HEK293 (cell line): ENCODE data around the gene EIF4A2.

Source experiments
- CTCF ChIA-PET: fragments of 350-600 bp; formaldehyde crosslinking; extraction: SDS; loops from one replicate; lab custom pipeline; 2021; ENCODE audit warnings: antibody characterized with exemption; lab: Yijun Ruan, JAX
- POLR2A ChIA-PET: fragments of 300-600 bp; formaldehyde crosslinking; extraction: SDS; loops from one replicate; lab custom pipeline; 2020; ENCODE audit warnings: antibody characterized with exemption, inconsistent platforms; lab: Yijun Ruan, JAX
- H3K27ac ChIP-seq: fragments of 200-500 bp; sonication (Bioruptor generic); 2 replicates; pipeline ENCODE4 v1.5.1; 2014; ENCODE audit warnings: low read depth, low read length, control low read depth, inconsistent platforms; ENCODE audit errors: extremely low read depth
- H3K36me3 ChIP-seq, 2 experiments: fragments of 200-500 bp in 1 of 2; sonication (Bioruptor generic) in 1 of 2; 1 replicate in 1 of 2; 2 replicates in 1 of 2; pipeline ENCODE4 v1.5.1; 2014 to 2017; ENCODE audit warnings: inconsistent platforms in 2 of 2, low read length in 2 of 2; ENCODE audit not compliant: control insufficient read depth in 2 of 2, insufficient read depth in 1 of 2
- H3K4me1 ChIP-seq: fragments of 200-500 bp; sonication (Bioruptor generic); 2 replicates; pipeline ENCODE4 v1.5.1; 2014; ENCODE audit warnings: mild to moderate bottlenecking, low read length, inconsistent platforms; ENCODE audit not compliant: control insufficient read depth, insufficient read depth
- H3K4me3 ChIP-seq: 2 replicates; pipeline ENCODE4 v1.5.1; 2011; ENCODE audit warnings: low read depth, mild to moderate bottlenecking, control low read depth, low read length, moderate library complexity
- H3K9me3 ChIP-seq: fragments of 200-500 bp; sonication (Bioruptor generic); 2 replicates; pipeline ENCODE4 v1.5.1; 2014; ENCODE audit warnings: low read depth, low read length, inconsistent platforms; ENCODE audit not compliant: control insufficient read depth, insufficient read depth
- KLF17 ChIP-seq: fragments of 450-650 bp; formaldehyde crosslinking; IDR thresholded peaks from 2 replicates; pipeline ENCODE4 v1.5.1; 2016; ENCODE audit warnings: missing biosample characterization, missing genetic modification characterization
- MZF1 ChIP-seq: fragments of 450-650 bp; formaldehyde crosslinking; IDR thresholded peaks from 2 replicates; pipeline ENCODE4 v1.5.1; 2017; ENCODE audit warnings: missing biosample characterization, missing genetic modification characterization, borderline replicate concordance
- OVOL3 ChIP-seq: fragments of 450-650 bp; formaldehyde crosslinking; IDR thresholded peaks from 2 replicates; pipeline ENCODE4 v1.5.1; 2016; ENCODE audit warnings: missing biosample characterization, missing genetic modification characterization
- PRDM1 ChIP-seq: fragments of 450-650 bp; formaldehyde crosslinking; IDR thresholded peaks from 2 replicates; pipeline ENCODE4; 2016; ENCODE audit warnings: missing biosample characterization, missing genetic modification characterization
- SCRT1 ChIP-seq: fragments of 450-650 bp; formaldehyde crosslinking; IDR thresholded peaks from 2 replicates; pipeline ENCODE4 v1.5.1; 2016; ENCODE audit warnings: missing biosample characterization, missing genetic modification characterization, borderline replicate concordance
- ZBTB20 ChIP-seq: fragments of 450-650 bp; formaldehyde crosslinking; IDR thresholded peaks from 2 replicates; pipeline ENCODE4 v1.5.1; 2016; ENCODE audit warnings: missing biosample characterization, missing genetic modification characterization
- ZFP37 ChIP-seq: fragments of 450-650 bp; formaldehyde crosslinking; IDR thresholded peaks from 2 replicates; pipeline ENCODE4 v1.5.1; 2016; ENCODE audit warnings: missing biosample characterization, missing genetic modification characterization
- ZNF2 ChIP-seq: fragments of 450-650 bp; formaldehyde crosslinking; IDR thresholded peaks from 2 replicates; pipeline ENCODE4 v1.5.1; 2016; ENCODE audit warnings: missing biosample characterization, missing genetic modification characterization
- ZNF280C ChIP-seq: fragments of 450-650 bp; formaldehyde crosslinking; IDR thresholded peaks from 2 replicates; pipeline ENCODE4 v1.5.1; 2016; ENCODE audit warnings: missing biosample characterization, missing genetic modification characterization
- ZNF350 ChIP-seq: fragments of 450-650 bp; formaldehyde crosslinking; IDR thresholded peaks from 2 replicates; pipeline ENCODE4 v1.5.0; 2017; ENCODE audit warnings: missing biosample characterization, mild to moderate bottlenecking, missing genetic modification characterization
- ZNF366 ChIP-seq: fragments of 450-650 bp; formaldehyde crosslinking; conservative IDR thresholded peaks from 2 replicates; pipeline ENCODE4 v1.5.1; 2016; ENCODE audit warnings: missing biosample characterization, missing genetic modification characterization
- ZNF426 ChIP-seq: fragments of 450-650 bp; formaldehyde crosslinking; IDR thresholded peaks from 2 replicates; pipeline ENCODE4 v1.5.1; 2017; ENCODE audit warnings: missing biosample characterization, missing genetic modification characterization, mild to moderate bottlenecking, inconsistent platforms, moderate library complexity
- ZNF580 ChIP-seq: fragments of 450-650 bp; formaldehyde crosslinking; IDR thresholded peaks from 2 replicates; pipeline ENCODE4 v1.5.1; 2016; ENCODE audit warnings: missing biosample characterization, missing genetic modification characterization
- ZNF624 ChIP-seq: fragments of 450-650 bp; formaldehyde crosslinking; IDR thresholded peaks from 2 replicates; pipeline ENCODE4 v1.5.1; 2017; ENCODE audit warnings: missing biosample characterization, missing genetic modification characterization
- ZNF639 ChIP-seq: fragments of 450-650 bp; formaldehyde crosslinking; IDR thresholded peaks from 2 replicates; pipeline ENCODE4 v1.5.1; 2016; ENCODE audit warnings: missing biosample characterization, missing genetic modification characterization
- ZNF654 ChIP-seq: fragments of 450-650 bp; formaldehyde crosslinking; IDR thresholded peaks from 2 replicates; pipeline ENCODE4 v1.5.1; 2016; ENCODE audit warnings: low read depth, missing biosample characterization, missing genetic modification characterization
- ZNF670 ChIP-seq: fragments of 450-650 bp; formaldehyde crosslinking; IDR thresholded peaks from 2 replicates; pipeline ENCODE4 v1.5.1; 2016; ENCODE audit warnings: missing biosample characterization, missing genetic modification characterization, low read depth
- ZNF677 ChIP-seq: fragments of 450-650 bp; IDR thresholded peaks from 2 replicates; pipeline ENCODE4 v1.5.0; 2018; ENCODE audit warnings: missing biosample characterization, mild to moderate bottlenecking, missing genetic modification characterization, moderate library complexity
- ZSCAN4 ChIP-seq: fragments of 450-650 bp; formaldehyde crosslinking; IDR thresholded peaks from 2 replicates; pipeline ENCODE4 v1.5.1; 2017; ENCODE audit warnings: missing biosample characterization, missing genetic modification characterization

The EIF4A2 gene

GRCh38 chr3:186760141-186760833, 23.1 kb upstream of the EIF4A2 start:
- ChIA-PET CTCF (no interaction called here), POLR2A (interaction anchor here (0.7 kb wide), 1 partner anchor 13 kb away, joined by 4 read pairs; no protein-coding TSS in a partner anchor)
- TF ChIP-seq ZFP37 (tag by site-specific recombination): no peak
- TF ChIP-seq KLF17: no peak
- no peak for TF ChIP-seq ZNF670 (tag by site-specific recombination)
- no peak for TF ChIP-seq ZNF580
- no peak for TF ChIP-seq SCRT1
- TF ChIP-seq ZNF280C (tag by site-specific recombination): no peak
- peak; percentile 90 for TF ChIP-seq PRDM1 (tag by site-specific recombination)
- TF ChIP-seq ZNF2 (tag by site-specific recombination): no peak
- TF ChIP-seq, all 188 proteins: peak for 1
- Histone ChIP-seq H3K27ac (no peak overlapping the region), H3K36me3 (no peaks in the 10 kb centered on the region), H3K4me1 (no peaks in the 10 kb centered on the region), H3K4me3 (no peak overlapping the region), H3K9me3 (no peaks in the 10 kb centered on the region)

GRCh38 chr3:186760897-186761447, 22.4 kb upstream of the EIF4A2 start:
- no peaks in the 10 kb centered on the region for H3K36me3 ChIP-seq
- CTCF ChIA-PET: interaction anchor here (1.2 kb wide), 1 partner anchor 144 kb away, joined by 3 read pairs; no protein-coding TSS in a partner anchor
- POLR2A ChIA-PET: no interaction called here
- no peak overlapping the region for H3K27ac ChIP-seq
- no peaks in the 10 kb centered on the region for H3K9me3 ChIP-seq
- H3K4me3 ChIP-seq: no peak overlapping the region
- no peaks in the 10 kb centered on the region for H3K4me1 ChIP-seq
- no peak for TF ChIP-seq ZNF654 (tag by site-specific recombination)
- TF ChIP-seq ZNF426 (tag by site-specific recombination): no peak
- no peak for TF ChIP-seq MZF1 (tag by site-specific recombination)
- TF ChIP-seq ZBTB20 (tag by site-specific recombination): no peak
- no peak for TF ChIP-seq ZSCAN4 (tag by site-specific recombination)

- CTCF ChIA-PET: no interaction called here
- TF ChIP-seq ZNF639 (tag by site-specific recombination): no peak
- no peak for TF ChIP-seq OVOL3 (tag by site-specific recombination)
- no peak for TF ChIP-seq ZNF624 (tag by site-specific recombination)
- TF ChIP-seq ZNF366: no peak
- TF ChIP-seq ZNF350 (tag by site-specific recombination): no peak
- no peak for TF ChIP-seq ZNF677 (tag by site-specific recombination)
- no peak for TF ChIP-seq ZNF280C (tag by site-specific recombination)
- Histone ChIP-seq H3K4me1 (no peaks in the 10 kb centered on the region), H3K36me3 (no peaks in the 10 kb centered on the region), H3K9me3 (no peaks in the 10 kb centered on the region), H3K4me3 (no peak overlapping the region), H3K27ac (no peak overlapping the region)
- POLR2A ChIA-PET: interaction anchor here (1.5 kb wide), 1 partner anchor 11 kb away, joined by 6 read pairs; the partner anchor contains the start of gene EIF4A2
Observed at GRCh38 chr3:186772281-186772694, 11.1 kb upstream of the EIF4A2 start.
